DND-41 (cell line): ENCODE data around the gene IFI44.

Experiments
- EZH2 ChIP-seq: IDR thresholded peaks from 3 replicates; pipeline ENCODE4 v1.6.1; 2012; ENCODE audit warnings: borderline replicate concordance, low read depth, mild to moderate bottlenecking, moderate library complexity, low read length, inconsistent platforms; ENCODE audit not compliant: severe bottlenecking
- TF ChIP-seq, protein P1 (sequence below): IDR thresholded peaks from 2 replicates; pipeline ENCODE4 v1.5.1; 2012; ENCODE audit warnings: borderline replicate concordance, low read length, moderate library complexity, mild to moderate bottlenecking; ENCODE audit not compliant: poor library complexity, severe bottlenecking; ENCODE audit errors: extremely low read depth

DNA sequence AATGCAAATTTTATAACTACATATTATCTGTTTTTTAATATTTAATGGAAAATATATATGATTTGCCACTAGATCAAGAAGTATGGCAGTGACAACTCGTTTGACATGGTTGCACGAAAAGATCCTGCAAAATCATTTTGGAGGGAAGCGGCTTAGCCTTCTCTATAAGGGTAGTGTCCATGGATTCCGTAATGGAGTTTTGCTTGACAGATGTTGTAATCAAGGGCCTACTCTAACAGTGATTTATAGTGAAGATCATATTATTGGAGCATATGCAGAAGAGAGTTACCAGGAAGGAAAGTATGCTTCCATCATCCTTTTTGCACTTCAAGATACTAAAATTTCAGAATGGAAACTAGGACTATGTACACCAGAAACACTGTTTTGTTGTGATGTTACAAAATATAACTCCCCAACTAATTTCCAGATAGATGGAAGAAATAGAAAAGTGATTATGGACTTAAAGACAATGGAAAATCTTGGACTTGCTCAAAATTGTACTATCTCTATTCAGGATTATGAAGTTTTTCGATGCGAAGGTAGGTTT, 556 bp downstream of the IFI44 start:
- TF ChIP-seq, protein P1, sequence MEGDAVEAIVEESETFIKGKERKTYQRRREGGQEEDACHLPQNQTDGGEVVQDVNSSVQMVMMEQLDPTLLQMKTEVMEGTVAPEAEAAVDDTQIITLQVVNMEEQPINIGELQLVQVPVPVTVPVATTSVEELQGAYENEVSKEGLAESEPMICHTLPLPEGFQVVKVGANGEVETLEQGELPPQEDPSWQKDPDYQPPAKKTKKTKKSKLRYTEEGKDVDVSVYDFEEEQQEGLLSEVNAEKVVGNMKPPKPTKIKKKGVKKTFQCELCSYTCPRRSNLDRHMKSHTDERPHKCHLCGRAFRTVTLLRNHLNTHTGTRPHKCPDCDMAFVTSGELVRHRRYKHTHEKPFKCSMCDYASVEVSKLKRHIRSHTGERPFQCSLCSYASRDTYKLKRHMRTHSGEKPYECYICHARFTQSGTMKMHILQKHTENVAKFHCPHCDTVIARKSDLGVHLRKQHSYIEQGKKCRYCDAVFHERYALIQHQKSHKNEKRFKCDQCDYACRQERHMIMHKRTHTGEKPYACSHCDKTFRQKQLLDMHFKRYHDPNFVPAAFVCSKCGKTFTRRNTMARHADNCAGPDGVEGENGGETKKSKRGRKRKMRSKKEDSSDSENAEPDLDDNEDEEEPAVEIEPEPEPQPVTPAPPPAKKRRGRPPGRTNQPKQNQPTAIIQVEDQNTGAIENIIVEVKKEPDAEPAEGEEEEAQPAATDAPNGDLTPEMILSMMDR, result no peak
- no peak for TF ChIP-seq EZH2
